ENCODE measurements around the gene PNLDC1. TPM values are rescaled to one million over a fixed set of nuclear protein-coding genes. Genes with fewer than 3 reads are reported as not detected.

The PNLDC1 gene
- total RNA-seq, 1 donor from 2014 or later = not detected

DNA sequence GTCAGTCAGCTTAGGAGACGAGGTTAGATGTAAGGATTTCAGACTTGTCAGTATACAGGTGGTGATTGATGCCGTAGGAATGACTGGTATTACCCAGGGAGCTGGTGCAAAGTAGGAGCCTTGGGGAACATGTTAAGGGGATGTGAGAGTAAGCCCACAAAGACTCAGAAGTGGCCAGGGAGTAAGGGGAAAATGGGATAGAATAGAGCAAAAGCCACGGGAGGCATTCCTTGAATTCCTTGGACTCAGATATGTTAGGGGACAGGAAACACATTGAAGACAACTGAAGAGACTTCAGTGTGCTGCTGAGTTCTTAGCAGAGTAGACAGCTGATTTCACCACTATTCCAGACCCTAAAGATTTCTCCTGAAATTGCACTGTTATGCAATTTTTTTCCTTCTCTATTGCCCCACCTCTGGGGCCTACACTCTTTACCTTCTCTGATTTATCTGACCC, 39.4 kb upstream of the PNLDC1 start:
- H3K27me3 ChIP-seq (ENCODE audit: control insufficient read depth in 3 of 3, insufficient read depth in 3 of 3, low read length in 3 of 3) = no peaks in the 10 kb centered on the region
- no peaks in the 10 kb centered on the region for H3K9me3 ChIP-seq (ENCODE audit: control insufficient read depth in 3 of 3, low read length in 3 of 3)
- peak overlapping the region; percentile 91 for H3K27ac ChIP-seq (ENCODE audit: low read depth, low read length)
- H3K4me1 ChIP-seq (ENCODE audit: control insufficient read depth in 3 of 3, insufficient read depth in 3 of 3, low read length in 3 of 3) = peaks cover 13 to 21% (median 19%) of the 10 kb centered on the region in 3 donors
- H3K4me3 ChIP-seq (ENCODE audit: low read length in 3 of 3) = peak overlapping the region in 2 of 3 donors; percentile 90 to 99
- peak overlapping the region in 2 of 3 donors; percentile 91 to 94 for H3K9ac ChIP-seq (ENCODE audit: low read depth in 1 of 3, low read length in 3 of 3)
- H3K36me3 ChIP-seq (ENCODE audit: control insufficient read depth in 3 of 3, insufficient read depth in 3 of 3, low read length in 3 of 3) = peaks cover 12 to 24% (median 20%) of the 10 kb centered on the region in 3 donors

DNA sequence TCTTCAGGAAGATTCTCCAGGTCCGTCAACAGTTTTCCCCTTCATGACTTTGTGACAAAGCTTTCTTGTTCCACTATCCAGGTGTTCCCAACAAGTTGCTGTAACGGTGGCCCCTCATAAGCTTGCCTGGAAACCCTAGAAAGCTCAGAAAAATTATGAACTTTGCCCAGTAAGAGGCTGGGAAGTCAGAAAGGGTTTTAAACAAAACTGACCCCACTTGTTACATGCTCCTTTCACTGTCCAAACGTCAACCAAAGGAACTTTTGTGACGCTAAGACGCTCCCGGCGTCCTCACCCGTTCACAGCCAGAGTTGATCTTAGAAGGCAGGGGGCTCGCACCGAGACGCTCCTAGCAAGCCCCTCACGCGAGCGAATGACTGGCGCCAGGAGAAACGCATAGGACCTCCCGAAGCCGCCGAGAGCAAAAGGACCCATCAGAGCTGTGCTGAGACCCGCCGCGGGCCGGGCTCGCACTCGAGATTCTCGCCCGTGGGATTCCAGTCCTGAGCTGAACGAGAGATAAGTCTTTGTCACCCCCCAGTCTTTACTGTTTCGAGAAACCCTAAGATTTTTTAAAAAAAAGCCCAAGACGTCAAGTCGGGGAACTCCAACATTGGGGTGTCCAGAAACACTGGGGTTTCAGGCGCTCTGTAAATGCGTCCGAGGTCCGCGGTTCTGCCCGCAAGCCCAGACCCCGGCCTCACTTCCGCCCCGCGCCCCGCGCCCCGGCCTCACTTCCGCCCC, 38.8 kb upstream of the PNLDC1 start:
- peak overlapping the region; percentile 91 to 94 (median 91) for H3K9ac ChIP-seq (ENCODE audit: low read depth in 1 of 3, low read length in 3 of 3)
- H3K27me3 ChIP-seq (ENCODE audit: control insufficient read depth in 3 of 3, insufficient read depth in 3 of 3, low read length in 3 of 3) = no peaks in the 10 kb centered on the region
- H3K27ac ChIP-seq (ENCODE audit: low read depth, low read length) = peak overlapping the region; percentile 91
- H3K9me3 ChIP-seq (ENCODE audit: control insufficient read depth in 3 of 3, low read length in 3 of 3) = no peaks in the 10 kb centered on the region
- peak overlapping the region; percentile 90 to 99 (median 99) for H3K4me3 ChIP-seq (ENCODE audit: low read length in 3 of 3)
- peaks cover 13 to 21% (median 19%) of the 10 kb centered on the region in 3 donors for H3K4me1 ChIP-seq (ENCODE audit: control insufficient read depth in 3 of 3, insufficient read depth in 3 of 3, low read length in 3 of 3)
- H3K36me3 ChIP-seq (ENCODE audit: control insufficient read depth in 3 of 3, insufficient read depth in 3 of 3, low read length in 3 of 3) = peaks cover 12 to 17% (median 15%) of the 10 kb centered on the region in 3 donors

DNA sequence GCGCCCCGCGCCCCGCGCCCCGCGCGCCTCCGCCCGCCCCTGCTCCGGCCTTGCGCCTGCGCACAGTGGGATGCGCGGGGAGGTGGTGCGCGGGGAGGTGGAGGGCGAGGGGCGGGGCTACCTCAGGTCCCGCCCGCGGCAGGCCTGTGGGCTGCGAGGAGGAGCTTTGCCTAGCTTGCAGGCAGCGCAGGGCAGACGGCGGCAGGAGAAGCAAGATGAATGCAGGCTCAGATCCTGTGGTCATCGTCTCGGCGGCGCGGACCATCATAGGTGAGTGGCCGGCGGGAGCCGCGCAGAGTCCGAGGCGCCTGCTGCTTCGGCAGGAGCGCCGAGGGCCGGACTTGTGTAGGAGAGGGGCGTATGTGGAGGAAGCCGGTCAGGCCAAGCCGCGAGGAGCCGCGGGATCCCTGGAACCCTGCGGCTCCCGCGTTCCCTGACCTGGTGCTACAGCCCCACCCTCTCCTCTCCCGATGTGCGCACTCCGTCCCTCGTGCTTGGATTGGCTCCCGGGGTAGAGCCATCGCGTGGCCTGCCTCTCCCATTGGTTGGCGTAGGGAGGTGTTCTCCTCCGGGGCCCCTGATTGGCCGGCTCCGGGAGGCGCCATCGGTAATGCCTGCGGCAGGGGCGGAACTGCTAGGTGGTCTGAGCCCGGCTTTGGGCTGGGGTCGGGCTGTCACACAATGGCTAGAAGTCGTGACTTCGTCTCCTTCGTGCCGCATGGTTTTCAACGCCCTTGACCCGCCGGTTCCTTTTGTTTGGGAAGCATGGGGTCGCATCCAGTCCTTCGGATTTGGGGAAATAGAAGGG, 38.0 kb upstream of the PNLDC1 start, which contains the start of gene ACAT2:
TSS of gene ACAT2 (plus strand) at position 173 of the 808 bp plus-strand sequence. CDS start at position 216, 43 bp downstream.
- Histone ChIP-seq H3K36me3 (ENCODE audit: control insufficient read depth in 3 of 3, insufficient read depth in 3 of 3, low read length in 3 of 3) (peaks cover 13 to 20% (median 15%) of the 10 kb centered on the region in 3 donors), H3K27me3 (ENCODE audit: control insufficient read depth in 3 of 3, insufficient read depth in 3 of 3, low read length in 3 of 3) (no peaks in the 10 kb centered on the region), H3K4me3 (ENCODE audit: low read length in 3 of 3) (peak within 1 kb of the TSS; percentile 93 to 99 (median 99)), H3K4me1 (ENCODE audit: control insufficient read depth in 3 of 3, insufficient read depth in 3 of 3, low read length in 3 of 3) (peaks cover 13 to 21% (median 19%) of the 10 kb centered on the region in 3 donors), H3K9me3 (ENCODE audit: control insufficient read depth in 3 of 3, low read length in 3 of 3) (no peaks in the 10 kb centered on the region), H3K9ac (ENCODE audit: low read depth in 1 of 3, low read length in 3 of 3) (peak within 1 kb of the TSS; percentile 91 to 97 (median 94)), H3K27ac (ENCODE audit: low read depth, low read length) (peak within 1 kb of the TSS; percentile 91)

DNA sequence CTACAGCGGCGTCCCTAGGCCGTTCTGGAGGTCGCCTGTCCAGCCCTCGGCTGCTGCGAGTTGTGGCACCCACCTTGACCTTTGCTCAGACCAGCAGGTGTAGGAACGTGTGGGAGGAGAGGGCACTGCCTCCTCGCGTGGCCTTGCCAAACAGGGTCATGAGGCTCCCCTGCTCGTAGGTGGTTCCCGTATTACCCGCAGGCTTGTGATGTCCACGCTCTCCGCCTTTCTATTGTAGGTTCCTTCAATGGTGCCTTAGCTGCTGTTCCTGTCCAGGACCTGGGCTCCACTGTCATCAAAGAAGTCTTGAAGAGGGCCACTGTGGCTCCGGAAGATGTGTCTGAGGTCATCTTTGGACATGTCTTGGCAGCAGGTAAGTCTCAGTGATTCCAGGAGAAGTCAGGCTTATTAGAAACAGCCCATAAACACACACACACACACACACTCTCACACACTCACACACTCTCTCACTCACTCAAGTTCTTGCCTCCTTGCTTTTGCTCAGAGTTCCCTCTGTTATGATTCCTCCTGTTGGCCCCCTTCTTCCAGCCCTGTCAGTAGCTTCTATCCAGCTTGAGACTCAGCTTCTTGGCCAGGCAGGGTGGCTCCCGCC, 37.3 kb upstream of the PNLDC1 start:
- Histone ChIP-seq H3K36me3 (ENCODE audit: control insufficient read depth in 3 of 3, insufficient read depth in 3 of 3, low read length in 3 of 3) (peaks cover 17 to 25% (median 22%) of the 10 kb centered on the region in 3 donors), H3K4me3 (ENCODE audit: low read length in 3 of 3) (peak overlapping the region; percentile 93 to 99 (median 99)), H3K4me1 (ENCODE audit: control insufficient read depth in 3 of 3, insufficient read depth in 3 of 3, low read length in 3 of 3) (peaks cover 13 to 21% (median 19%) of the 10 kb centered on the region in 3 donors), H3K9me3 (ENCODE audit: control insufficient read depth in 3 of 3, low read length in 3 of 3) (no peaks in the 10 kb centered on the region), H3K27ac (ENCODE audit: low read depth, low read length) (peak overlapping the region; percentile 91), H3K27me3 (ENCODE audit: control insufficient read depth in 3 of 3, insufficient read depth in 3 of 3, low read length in 3 of 3) (no peaks in the 10 kb centered on the region), H3K9ac (ENCODE audit: low read depth in 1 of 3, low read length in 3 of 3) (peak overlapping the region; percentile 68 to 97 (median 81))

DNA sequence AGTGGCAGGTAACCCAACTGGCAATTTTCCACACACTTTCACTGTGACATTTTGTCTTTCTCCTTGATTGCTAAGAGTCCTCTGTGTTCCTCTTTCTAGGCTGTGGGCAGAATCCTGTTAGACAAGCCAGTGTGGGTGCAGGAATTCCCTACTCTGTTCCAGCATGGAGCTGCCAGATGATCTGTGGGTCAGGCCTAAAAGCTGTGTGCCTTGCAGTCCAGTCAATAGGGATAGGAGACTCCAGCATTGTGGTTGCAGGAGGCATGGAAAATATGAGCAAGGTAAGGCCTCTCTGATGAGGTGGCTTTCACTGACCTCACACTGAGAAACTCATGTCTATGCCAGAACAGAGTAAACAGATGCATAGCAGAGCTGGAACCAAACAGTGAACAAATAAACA, 33.2 kb upstream of the PNLDC1 start:
- Histone ChIP-seq H3K36me3 (ENCODE audit: control insufficient read depth in 3 of 3, insufficient read depth in 3 of 3, low read length in 3 of 3) (peaks cover 13 to 33% (median 30%) of the 10 kb centered on the region in 3 donors), H3K4me3 (ENCODE audit: low read length in 3 of 3) (no peak overlapping the region), H3K9ac (ENCODE audit: low read depth in 1 of 3, low read length in 3 of 3) (no peak overlapping the region), H3K9me3 (ENCODE audit: control insufficient read depth in 3 of 3, low read length in 3 of 3) (no peaks in the 10 kb centered on the region), H3K27me3 (ENCODE audit: control insufficient read depth in 3 of 3, insufficient read depth in 3 of 3, low read length in 3 of 3) (no peaks in the 10 kb centered on the region), H3K27ac (ENCODE audit: low read depth, low read length) (no peak overlapping the region), H3K4me1 (ENCODE audit: control insufficient read depth in 3 of 3, insufficient read depth in 3 of 3, low read length in 3 of 3) (peaks cover 8% of the 10 kb centered on the region in 3 donors)

DNA sequence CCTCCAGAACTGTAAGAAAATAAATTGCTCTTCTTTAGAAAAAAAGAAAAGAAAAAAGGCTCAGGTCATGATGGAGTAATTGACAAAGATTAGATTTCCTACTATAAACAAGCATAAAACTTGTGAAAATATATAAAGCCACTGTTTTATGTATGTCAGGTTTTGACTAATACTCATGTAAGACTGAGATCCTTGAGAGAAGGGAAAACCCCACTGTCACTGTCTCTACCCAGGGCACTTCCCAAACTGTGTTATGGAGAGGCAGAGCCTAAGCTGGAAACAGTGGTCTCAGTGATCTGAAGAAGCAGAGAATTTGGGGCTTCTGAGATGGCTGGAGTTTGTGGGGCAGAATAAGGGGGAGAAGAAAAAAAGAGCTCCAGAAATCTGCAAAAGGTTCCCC, 30.6 kb upstream of the PNLDC1 start:
- Histone ChIP-seq H3K4me3 (ENCODE audit: low read length in 3 of 3) (no peak overlapping the region), H3K4me1 (ENCODE audit: control insufficient read depth in 3 of 3, insufficient read depth in 3 of 3, low read length in 3 of 3) (no peaks in the 10 kb centered on the region), H3K36me3 (ENCODE audit: control insufficient read depth in 3 of 3, insufficient read depth in 3 of 3, low read length in 3 of 3) (peaks cover 13 to 29% (median 27%) of the 10 kb centered on the region in 3 donors)

DNA sequence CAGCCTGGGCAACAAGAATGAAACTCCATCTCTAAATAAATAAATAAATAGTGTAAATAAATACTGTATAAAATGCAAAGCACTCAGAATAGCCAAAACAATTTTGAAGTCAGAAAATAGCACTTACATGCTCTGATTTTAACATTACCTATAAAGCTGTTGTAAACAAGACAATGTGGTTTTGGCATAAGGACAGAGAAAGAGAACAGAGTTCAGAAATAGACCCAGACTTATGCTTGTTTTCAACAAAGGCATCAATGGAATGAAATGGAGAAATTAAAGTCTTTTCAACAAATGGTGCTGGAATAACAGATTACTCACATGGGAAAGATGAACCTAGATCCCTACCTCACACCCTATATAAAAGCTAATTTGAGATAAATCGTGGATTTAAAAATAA, 27.9 kb upstream of the PNLDC1 start:
- H3K4me1 ChIP-seq (ENCODE audit: control insufficient read depth in 3 of 3, insufficient read depth in 3 of 3, low read length in 3 of 3) = no peaks in the 10 kb centered on the region
- no peak overlapping the region for H3K9ac ChIP-seq (ENCODE audit: low read depth in 1 of 3, low read length in 3 of 3)
- H3K27ac ChIP-seq (ENCODE audit: low read depth, low read length) = no peak overlapping the region
- H3K36me3 ChIP-seq (ENCODE audit: control insufficient read depth in 3 of 3, insufficient read depth in 3 of 3, low read length in 3 of 3) = peaks cover 9 to 32% (median 31%) of the 10 kb centered on the region in 3 donors
- no peaks in the 10 kb centered on the region for H3K9me3 ChIP-seq (ENCODE audit: control insufficient read depth in 3 of 3, low read length in 3 of 3)
- H3K4me3 ChIP-seq (ENCODE audit: low read length in 3 of 3) = no peak overlapping the region
- no peaks in the 10 kb centered on the region for H3K27me3 ChIP-seq (ENCODE audit: control insufficient read depth in 3 of 3, insufficient read depth in 3 of 3, low read length in 3 of 3)

More for the DNA sequence above, 30.6 kb upstream of the PNLDC1 start:
- Histone ChIP-seq H3K27ac (ENCODE audit: low read depth, low read length) (no peak overlapping the region), H3K27me3 (ENCODE audit: control insufficient read depth in 3 of 3, insufficient read depth in 3 of 3, low read length in 3 of 3) (no peaks in the 10 kb centered on the region), H3K9ac (ENCODE audit: low read depth in 1 of 3, low read length in 3 of 3) (no peak overlapping the region), H3K9me3 (ENCODE audit: control insufficient read depth in 3 of 3, low read length in 3 of 3) (no peaks in the 10 kb centered on the region)

DNA sequence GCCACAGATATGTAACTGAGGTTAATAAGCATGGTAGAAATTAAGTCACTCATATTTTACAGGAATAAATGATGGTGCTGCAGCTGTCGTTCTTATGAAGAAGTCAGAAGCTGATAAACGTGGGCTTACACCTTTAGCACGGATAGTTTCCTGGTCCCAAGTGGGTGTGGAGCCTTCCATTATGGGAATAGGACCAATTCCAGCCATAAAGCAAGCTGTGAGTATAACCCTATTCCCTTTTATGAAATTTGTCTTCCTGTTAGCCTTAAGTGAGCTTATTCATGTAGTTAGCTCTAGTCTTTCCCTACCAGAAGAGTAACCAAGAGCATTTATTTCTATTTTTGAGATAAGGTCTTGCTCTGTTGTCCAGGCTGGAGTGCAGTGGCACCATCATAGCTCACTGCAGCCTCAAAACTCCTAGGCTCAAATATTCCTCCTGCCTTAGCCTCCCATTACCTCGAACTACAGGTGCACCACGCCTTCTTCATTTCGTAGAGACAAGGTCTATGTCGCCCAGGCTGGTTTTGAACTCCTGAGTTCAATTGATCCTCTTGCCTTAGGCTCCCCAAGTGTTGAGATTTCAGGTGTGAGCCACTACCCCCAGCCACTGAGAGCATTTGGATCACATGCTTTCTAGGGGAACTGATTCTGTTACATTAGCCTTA, 22.7 kb upstream of the PNLDC1 start:
- Histone ChIP-seq H3K36me3 (ENCODE audit: control insufficient read depth in 3 of 3, insufficient read depth in 3 of 3, low read length in 3 of 3) (peaks cover 34 to 56% (median 53%) of the 10 kb centered on the region in 3 donors), H3K4me1 (ENCODE audit: control insufficient read depth in 3 of 3, insufficient read depth in 3 of 3, low read length in 3 of 3) (no peaks in the 10 kb centered on the region), H3K4me3 (ENCODE audit: low read length in 3 of 3) (no peak overlapping the region), H3K9me3 (ENCODE audit: control insufficient read depth in 3 of 3, low read length in 3 of 3) (no peaks in the 10 kb centered on the region), H3K27me3 (ENCODE audit: control insufficient read depth in 3 of 3, insufficient read depth in 3 of 3, low read length in 3 of 3) (no peaks in the 10 kb centered on the region), H3K9ac (ENCODE audit: low read depth in 1 of 3, low read length in 3 of 3) (no peak overlapping the region), H3K27ac (ENCODE audit: low read depth, low read length) (no peak overlapping the region)

DNA sequence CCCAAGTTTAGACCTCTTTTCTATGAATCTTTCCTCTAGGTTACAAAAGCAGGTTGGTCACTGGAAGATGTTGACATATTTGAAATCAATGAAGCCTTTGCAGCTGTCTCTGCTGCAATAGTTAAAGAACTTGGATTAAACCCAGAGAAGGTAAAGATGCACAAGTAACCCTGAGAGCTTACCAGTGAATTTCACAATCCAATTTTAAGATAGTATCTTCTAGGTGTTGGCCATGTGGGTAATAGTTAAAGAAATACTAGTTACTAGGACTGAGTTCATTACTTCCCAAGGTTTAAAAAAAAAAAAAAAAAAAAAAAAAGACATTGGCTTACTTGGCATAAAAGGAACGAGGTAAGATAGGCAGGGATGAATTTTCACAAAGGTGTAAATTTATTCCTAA, 21.9 kb upstream of the PNLDC1 start:
- Histone ChIP-seq H3K27me3 (ENCODE audit: control insufficient read depth in 3 of 3, insufficient read depth in 3 of 3, low read length in 3 of 3) (no peaks in the 10 kb centered on the region), H3K27ac (ENCODE audit: low read depth, low read length) (no peak overlapping the region), H3K4me3 (ENCODE audit: low read length in 3 of 3) (no peak overlapping the region), H3K9ac (ENCODE audit: low read depth in 1 of 3, low read length in 3 of 3) (no peak overlapping the region), H3K9me3 (ENCODE audit: control insufficient read depth in 3 of 3, low read length in 3 of 3) (no peaks in the 10 kb centered on the region), H3K4me1 (ENCODE audit: control insufficient read depth in 3 of 3, insufficient read depth in 3 of 3, low read length in 3 of 3) (no peaks in the 10 kb centered on the region), H3K36me3 (ENCODE audit: control insufficient read depth in 3 of 3, insufficient read depth in 3 of 3, low read length in 3 of 3) (peaks cover 41 to 64% (median 60%) of the 10 kb centered on the region in 3 donors)

Measured in skeletal muscle tissue (tissue), 4 donors.